ENCODE measurements around the gene RSPH1.
A peak's percentile ranks its signal among the peaks of the same experiment; 100 is the strongest.

Gene RSPH1

GRCh38 chr21:42480736-42481135 is 15.3 kb downstream of the RSPH1 start:
- no peak for TF ChIP-seq CTCF (IDR thresholded peaks at IDR 0.05; ENCODE audit: insufficient read depth, low read depth, low read length, missing control alignments)
- no peak for DNase-seq (ENCODE audit: low read depth)
- no peak overlapping the region for H3K4me3 ChIP-seq (ENCODE audit: low read depth, low read length)

GRCh38 chr21:42479582-42479981 is 16.4 kb downstream of the RSPH1 start:
- no peak for DNase-seq (ENCODE audit: low read depth)
- no peak overlapping the region for H3K4me3 ChIP-seq (ENCODE audit: low read depth, low read length)
- TF ChIP-seq CTCF (IDR thresholded peaks at IDR 0.05; ENCODE audit: insufficient read depth, low read depth, low read length, missing control alignments), result no peak

GRCh38 chr21:42478504-42478903 is 17.5 kb downstream of the RSPH1 start:
- no peak overlapping the region for H3K4me3 ChIP-seq (ENCODE audit: low read depth, low read length)
- DNase-seq (ENCODE audit: low read depth), result peak; percentile 86
- no peak for TF ChIP-seq CTCF (IDR thresholded peaks at IDR 0.05; ENCODE audit: insufficient read depth, low read depth, low read length, missing control alignments)

GRCh38 chr21:42476388-42477331 is 19.4 kb downstream of the RSPH1 start:
- no peak overlapping the region for H3K4me3 ChIP-seq (ENCODE audit: low read depth, low read length)
- DNase-seq (ENCODE audit: low read depth), result peak; percentile 49
- TF ChIP-seq CTCF (IDR thresholded peaks at IDR 0.05; ENCODE audit: insufficient read depth, low read depth, low read length, missing control alignments), result no peak

- no peak for DNase-seq (ENCODE audit: low read depth)
- H3K4me3 ChIP-seq (ENCODE audit: low read depth, low read length), result peak overlapping the region; percentile 16; the same call in 1 of the 2 replicates
- no peak for TF ChIP-seq CTCF (IDR thresholded peaks at IDR 0.05; ENCODE audit: insufficient read depth, low read depth, low read length, missing control alignments)
Observed at GRCh38 chr21:42475526-42476387, 20.3 kb downstream of the RSPH1 start.

GRCh38 chr21:42475036-42475435 is 21.0 kb downstream of the RSPH1 start:
- H3K4me3 ChIP-seq (ENCODE audit: low read depth, low read length), result peak overlapping the region; percentile 33
- no peak for DNase-seq (ENCODE audit: low read depth)
- no peak for TF ChIP-seq CTCF (IDR thresholded peaks at IDR 0.05; ENCODE audit: insufficient read depth, low read depth, low read length, missing control alignments)

Measured in GM12865 (cell line).